Colonic mucosa (tissue), 4 donors: ENCODE measurements around the gene SPDYE4. TPM values are rescaled to one million over a fixed set of nuclear protein-coding genes. Genes with fewer than 3 reads are reported as not detected.

Experiments
- DNase-seq: peaks from one replicate; pipeline ENCODE4 v3.0.0-alpha.2; 2020
- H3K27ac ChIP-seq: fragments of 200-600 bp; one replicate; pipeline ENCODE4 v1.8.0; 2021
- H3K27me3 ChIP-seq: fragments of 200-600 bp; one replicate; pipeline ENCODE4 v1.8.0; 2021
- H3K36me3 ChIP-seq: fragments of 200-600 bp; one replicate; pipeline ENCODE4 v1.8.0; 2021
- H3K4me1 ChIP-seq: fragments of 200-600 bp; one replicate; pipeline ENCODE4 v1.8.0; 2021; ENCODE audit warnings: mild to moderate bottlenecking
- H3K4me3 ChIP-seq: fragments of 200-600 bp; one replicate; pipeline ENCODE4 v1.8.0; 2021
- H3K9ac ChIP-seq, 2 donors: one replicate each; pipeline ENCODE4 v1.7.0; 2013; ENCODE audit warnings: control low read depth in 2 of 2, low read depth in 2 of 2, low read length in 2 of 2
- H3K9me3 ChIP-seq: fragments of 200-600 bp; one replicate; pipeline ENCODE4 v1.8.0; 2021
- intact Hi-C: fragments of 100-400 bp; cut with DNase I; formaldehyde crosslinking; loops from one replicate; pipeline ENCODE4 v1.14.1; 2022
- total RNA-seq, 2 donors: library from RNA; stranded (reverse); fragmentation: NEBNext Ultra II Directional in 1 of 2; extraction: Animal tissue kit (Norgen Biotek cat#: 25700) in 1 of 2; gene quantifications; one replicate each; pipeline ENCODE4 v1.2.1, GENCODE V29; 2021
- TF ChIP-seq, protein P1 (sequence below): fragments of 200-600 bp; IDR thresholded peaks from one replicate; pipeline ENCODE4 v1.8.0; 2022; ENCODE audit warnings: antibody characterized with exemption, mild to moderate bottlenecking
- donor health status: healthy.
- donor health status: DM: no; HTN: no; CAD: no.
- donor health status: DM: no; HTN: no; CAD: no.

Gene SPDYE4
- total RNA-seq, 2 donors from 2014 or later: not detected

DNA sequence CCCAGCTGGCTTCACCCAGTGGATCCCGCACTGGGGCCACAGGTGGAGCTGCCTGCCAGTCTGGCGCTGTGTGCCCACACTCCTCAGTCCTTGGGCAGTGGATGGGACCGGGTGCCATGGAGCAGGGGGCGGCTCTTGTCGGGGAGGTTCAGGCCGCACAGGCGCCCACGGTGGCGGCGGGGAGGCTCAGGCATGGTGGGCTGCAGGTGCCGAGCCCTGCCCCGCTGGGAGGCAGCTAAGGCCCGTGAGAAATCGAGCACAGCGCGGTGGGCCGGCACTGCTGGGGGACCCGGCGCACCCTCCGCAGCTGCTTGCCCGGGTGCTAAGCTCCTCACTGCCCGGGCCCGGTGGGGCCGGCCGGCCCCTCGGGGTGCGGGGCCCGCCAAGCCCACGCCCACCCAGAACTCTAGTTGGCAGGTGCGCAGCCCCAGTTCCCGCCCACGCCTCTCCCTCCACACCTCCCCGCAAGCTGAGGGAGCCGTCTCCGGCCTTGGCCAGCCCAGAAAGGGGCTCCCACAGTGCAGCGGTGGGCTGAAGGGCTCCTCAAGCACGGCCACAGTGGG lies 40.3 kb downstream of the SPDYE4 start:
- H3K4me1 ChIP-seq: no peaks in the 10 kb centered on the region
- no peak for DNase-seq
- intact Hi-C loops: no loop called here

DNA sequence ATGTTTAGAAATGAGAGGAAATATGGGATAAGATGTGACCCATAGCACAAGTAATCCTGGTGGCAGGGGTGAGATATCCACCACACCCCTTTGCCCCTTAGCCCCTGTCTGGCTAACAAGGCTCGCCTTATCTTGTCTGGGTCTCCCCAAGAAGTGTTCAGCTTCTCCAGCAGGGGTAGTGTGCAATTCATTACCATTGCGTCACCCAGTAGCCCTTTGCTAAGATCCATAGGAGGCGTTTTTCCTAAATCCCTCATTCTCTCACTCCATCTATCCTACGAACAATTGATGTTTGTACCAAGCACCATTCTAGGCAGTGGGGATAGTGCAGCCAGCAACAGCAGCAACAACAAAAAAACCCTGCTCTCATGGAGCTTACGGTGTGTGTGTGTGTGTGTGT lies 44.5 kb downstream of the SPDYE4 start:
- Histone ChIP-seq H3K27me3 (no peaks in the 10 kb centered on the region), H3K27ac (no peak overlapping the region), H3K4me1 (no peaks in the 10 kb centered on the region), H3K9ac (no peak overlapping the region), H3K9me3 (no peaks in the 10 kb centered on the region), H3K4me3 (no peak overlapping the region), H3K36me3 (no peaks in the 10 kb centered on the region)
- intact Hi-C loops: no loop called here
- DNase-seq: no peak
- TF ChIP-seq, protein P1, sequence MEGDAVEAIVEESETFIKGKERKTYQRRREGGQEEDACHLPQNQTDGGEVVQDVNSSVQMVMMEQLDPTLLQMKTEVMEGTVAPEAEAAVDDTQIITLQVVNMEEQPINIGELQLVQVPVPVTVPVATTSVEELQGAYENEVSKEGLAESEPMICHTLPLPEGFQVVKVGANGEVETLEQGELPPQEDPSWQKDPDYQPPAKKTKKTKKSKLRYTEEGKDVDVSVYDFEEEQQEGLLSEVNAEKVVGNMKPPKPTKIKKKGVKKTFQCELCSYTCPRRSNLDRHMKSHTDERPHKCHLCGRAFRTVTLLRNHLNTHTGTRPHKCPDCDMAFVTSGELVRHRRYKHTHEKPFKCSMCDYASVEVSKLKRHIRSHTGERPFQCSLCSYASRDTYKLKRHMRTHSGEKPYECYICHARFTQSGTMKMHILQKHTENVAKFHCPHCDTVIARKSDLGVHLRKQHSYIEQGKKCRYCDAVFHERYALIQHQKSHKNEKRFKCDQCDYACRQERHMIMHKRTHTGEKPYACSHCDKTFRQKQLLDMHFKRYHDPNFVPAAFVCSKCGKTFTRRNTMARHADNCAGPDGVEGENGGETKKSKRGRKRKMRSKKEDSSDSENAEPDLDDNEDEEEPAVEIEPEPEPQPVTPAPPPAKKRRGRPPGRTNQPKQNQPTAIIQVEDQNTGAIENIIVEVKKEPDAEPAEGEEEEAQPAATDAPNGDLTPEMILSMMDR: no peak

More for the DNA sequence above, 40.3 kb downstream of the SPDYE4 start:
- H3K4me3 ChIP-seq: no peak overlapping the region
- no peak overlapping the region for H3K27ac ChIP-seq
- TF ChIP-seq, protein P1: no peak
- no peaks in the 10 kb centered on the region for H3K36me3 ChIP-seq
- H3K9ac ChIP-seq: no peak overlapping the region
- H3K27me3 ChIP-seq: no peaks in the 10 kb centered on the region
- H3K9me3 ChIP-seq: no peaks in the 10 kb centered on the region

DNA sequence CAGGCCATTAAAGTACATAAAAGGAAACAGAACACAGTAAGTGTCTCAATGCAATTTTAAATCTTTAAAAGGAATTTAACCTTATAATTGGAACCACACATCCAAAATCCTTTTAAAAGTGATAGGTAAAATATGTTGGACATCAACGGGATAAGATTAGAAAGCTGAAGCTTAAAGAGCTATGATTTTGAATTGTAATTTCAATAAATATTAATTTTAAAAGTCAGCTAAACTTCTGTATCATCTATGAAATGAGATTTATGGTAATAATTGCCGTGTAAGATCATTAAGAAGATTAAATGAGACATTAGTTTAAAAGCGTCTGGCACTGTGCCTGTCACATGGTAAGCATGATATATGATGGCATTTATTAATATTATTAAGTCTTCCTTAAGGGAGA lies 45.0 kb downstream of the SPDYE4 start:
- TF ChIP-seq, protein P1: no peak
- Histone ChIP-seq H3K4me3 (no peak overlapping the region), H3K4me1 (no peaks in the 10 kb centered on the region), H3K27me3 (no peaks in the 10 kb centered on the region), H3K27ac (no peak overlapping the region), H3K36me3 (no peaks in the 10 kb centered on the region), H3K9me3 (no peaks in the 10 kb centered on the region), H3K9ac (no peak overlapping the region)
- intact Hi-C loops: no loop called here
- no peak for DNase-seq

DNA sequence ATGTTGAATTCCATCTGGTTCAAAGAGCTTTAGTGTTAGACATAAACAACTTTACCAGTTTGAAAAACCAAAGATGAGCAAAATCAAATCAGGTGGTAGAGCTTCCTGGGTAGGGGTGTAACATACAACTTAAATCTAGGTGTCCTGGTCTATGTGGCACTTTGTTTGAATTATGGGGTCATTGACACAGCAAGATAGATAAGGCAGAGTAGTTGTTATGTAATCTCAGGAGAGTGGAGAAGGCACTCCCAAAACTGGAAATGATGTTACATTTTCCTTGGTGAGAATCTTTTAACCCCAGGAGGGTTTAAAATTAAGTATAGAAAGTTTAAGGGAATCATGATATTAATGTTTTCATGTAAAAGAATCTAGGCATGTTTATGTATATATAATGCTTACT lies 45.6 kb downstream of the SPDYE4 start:
- TF ChIP-seq, protein P1: no peak
- no peak for DNase-seq
- Histone ChIP-seq H3K27me3 (no peaks in the 10 kb centered on the region), H3K9me3 (no peaks in the 10 kb centered on the region), H3K27ac (no peak overlapping the region), H3K36me3 (no peaks in the 10 kb centered on the region), H3K4me1 (no peaks in the 10 kb centered on the region), H3K9ac (no peak overlapping the region), H3K4me3 (no peak overlapping the region)
- intact Hi-C loops: no loop called here

DNA sequence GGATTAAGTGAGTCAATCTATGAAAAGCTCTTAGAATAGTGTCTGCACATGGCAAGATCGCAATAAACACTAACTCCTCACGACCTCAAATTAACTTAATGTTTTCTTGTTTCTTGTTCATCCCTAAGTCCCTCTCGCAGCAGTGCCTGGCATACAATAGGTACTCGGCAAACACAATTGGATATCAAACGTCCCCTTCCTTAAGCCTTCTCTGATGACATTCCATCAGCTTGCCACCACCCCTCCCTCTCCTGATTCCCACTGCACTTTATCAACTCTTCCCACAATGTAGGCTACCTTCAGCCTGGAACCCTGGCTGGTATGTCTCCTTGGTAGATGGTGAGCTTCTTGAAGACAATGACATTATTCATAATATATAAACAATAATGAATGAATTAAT lies 47.1 kb downstream of the SPDYE4 start:
- Histone ChIP-seq H3K9ac (no peak overlapping the region), H3K4me3 (no peak overlapping the region), H3K4me1 (no peaks in the 10 kb centered on the region), H3K9me3 (no peaks in the 10 kb centered on the region), H3K27ac (no peak overlapping the region), H3K36me3 (no peaks in the 10 kb centered on the region), H3K27me3 (no peaks in the 10 kb centered on the region)
- DNase-seq: no peak
- TF ChIP-seq, protein P1: no peak
- intact Hi-C loops: no loop called here
